GM12875 (cell line): Measurements from ENCODE around the gene RASGEF1B.
A peak's percentile ranks its signal among the peaks of the same experiment; 100 is the strongest.

ENCODE experiments used
- H3K4me3 ChIP-seq: one replicate; pipeline ENCODE4 v1.5.1; 2011; ENCODE audit warnings: low read depth, low read length, control low read depth
- TF ChIP-seq, protein P1 (sequence below): IDR thresholded peaks from 2 replicates; pipeline ENCODE4 v1.5.1; 2011; ENCODE audit warnings: low read depth, mild to moderate bottlenecking, control low read depth, inconsistent platforms, low read length, moderate library complexity, borderline replicate concordance; ENCODE audit not compliant: insufficient read depth

Gene RASGEF1B

DNA sequence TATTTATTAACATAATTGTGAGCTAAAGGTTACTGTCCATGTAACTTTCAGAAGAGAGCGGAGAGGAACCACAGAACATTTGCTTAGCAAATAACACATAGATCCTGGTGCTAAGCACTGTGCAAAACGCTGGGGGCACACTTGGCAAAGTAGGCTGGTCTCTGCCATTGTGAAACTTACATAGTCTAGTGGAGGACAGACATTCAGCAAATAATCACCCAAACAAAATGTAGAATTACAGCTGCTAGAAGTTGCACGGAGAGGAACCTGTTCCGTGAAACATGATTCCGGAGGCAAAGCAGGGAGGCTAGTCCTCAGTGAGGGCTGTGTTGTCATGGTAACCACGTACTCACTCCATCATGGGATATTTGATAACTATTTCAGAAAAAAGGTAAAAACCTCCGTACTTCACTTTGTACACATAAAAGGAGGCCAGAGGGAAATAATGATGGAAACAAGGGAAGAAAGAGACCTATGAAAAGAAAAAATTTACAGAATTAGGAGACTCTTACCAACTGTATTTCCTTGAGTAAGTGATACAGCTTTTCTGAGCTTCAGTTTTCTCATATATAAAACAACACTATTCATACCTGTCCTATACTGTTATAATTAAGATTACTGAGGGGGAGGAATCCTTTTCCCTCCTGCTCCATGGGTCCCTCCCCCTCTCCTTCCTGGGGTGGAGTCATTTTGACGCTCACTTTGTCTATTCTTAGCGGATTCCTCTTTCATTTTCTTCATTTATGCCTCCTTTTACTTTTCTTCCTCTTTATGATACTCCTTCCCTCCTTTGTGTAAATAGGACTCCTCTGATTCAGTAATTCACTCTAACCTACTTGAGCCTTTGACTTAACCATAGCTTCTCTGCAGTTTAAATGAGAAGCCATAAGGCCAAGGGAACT is 825 bp upstream of the RASGEF1B start:
- TF ChIP-seq, protein P1, sequence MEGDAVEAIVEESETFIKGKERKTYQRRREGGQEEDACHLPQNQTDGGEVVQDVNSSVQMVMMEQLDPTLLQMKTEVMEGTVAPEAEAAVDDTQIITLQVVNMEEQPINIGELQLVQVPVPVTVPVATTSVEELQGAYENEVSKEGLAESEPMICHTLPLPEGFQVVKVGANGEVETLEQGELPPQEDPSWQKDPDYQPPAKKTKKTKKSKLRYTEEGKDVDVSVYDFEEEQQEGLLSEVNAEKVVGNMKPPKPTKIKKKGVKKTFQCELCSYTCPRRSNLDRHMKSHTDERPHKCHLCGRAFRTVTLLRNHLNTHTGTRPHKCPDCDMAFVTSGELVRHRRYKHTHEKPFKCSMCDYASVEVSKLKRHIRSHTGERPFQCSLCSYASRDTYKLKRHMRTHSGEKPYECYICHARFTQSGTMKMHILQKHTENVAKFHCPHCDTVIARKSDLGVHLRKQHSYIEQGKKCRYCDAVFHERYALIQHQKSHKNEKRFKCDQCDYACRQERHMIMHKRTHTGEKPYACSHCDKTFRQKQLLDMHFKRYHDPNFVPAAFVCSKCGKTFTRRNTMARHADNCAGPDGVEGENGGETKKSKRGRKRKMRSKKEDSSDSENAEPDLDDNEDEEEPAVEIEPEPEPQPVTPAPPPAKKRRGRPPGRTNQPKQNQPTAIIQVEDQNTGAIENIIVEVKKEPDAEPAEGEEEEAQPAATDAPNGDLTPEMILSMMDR: peak; percentile 51; the same call in 1 of the 2 replicates
- H3K4me3 ChIP-seq: peak overlapping the region; percentile 79

DNA sequence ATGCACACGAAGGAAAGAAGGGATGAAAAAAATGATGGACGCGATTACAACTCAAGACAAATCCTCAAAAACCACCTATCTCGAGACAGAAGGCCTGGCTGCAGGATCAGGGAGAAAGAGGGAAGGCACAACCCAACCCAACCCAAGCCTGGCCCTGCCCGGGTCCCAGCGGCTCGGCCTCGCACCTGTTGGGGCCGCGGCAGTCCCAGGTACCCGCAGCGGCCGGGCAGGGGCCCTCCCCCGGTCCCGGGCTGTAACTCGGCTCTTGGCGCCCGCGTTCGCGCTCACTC is 464 bp downstream of the RASGEF1B start:
- TF ChIP-seq, protein P1: no peak
- peak overlapping the region; percentile 79 for H3K4me3 ChIP-seq

DNA sequence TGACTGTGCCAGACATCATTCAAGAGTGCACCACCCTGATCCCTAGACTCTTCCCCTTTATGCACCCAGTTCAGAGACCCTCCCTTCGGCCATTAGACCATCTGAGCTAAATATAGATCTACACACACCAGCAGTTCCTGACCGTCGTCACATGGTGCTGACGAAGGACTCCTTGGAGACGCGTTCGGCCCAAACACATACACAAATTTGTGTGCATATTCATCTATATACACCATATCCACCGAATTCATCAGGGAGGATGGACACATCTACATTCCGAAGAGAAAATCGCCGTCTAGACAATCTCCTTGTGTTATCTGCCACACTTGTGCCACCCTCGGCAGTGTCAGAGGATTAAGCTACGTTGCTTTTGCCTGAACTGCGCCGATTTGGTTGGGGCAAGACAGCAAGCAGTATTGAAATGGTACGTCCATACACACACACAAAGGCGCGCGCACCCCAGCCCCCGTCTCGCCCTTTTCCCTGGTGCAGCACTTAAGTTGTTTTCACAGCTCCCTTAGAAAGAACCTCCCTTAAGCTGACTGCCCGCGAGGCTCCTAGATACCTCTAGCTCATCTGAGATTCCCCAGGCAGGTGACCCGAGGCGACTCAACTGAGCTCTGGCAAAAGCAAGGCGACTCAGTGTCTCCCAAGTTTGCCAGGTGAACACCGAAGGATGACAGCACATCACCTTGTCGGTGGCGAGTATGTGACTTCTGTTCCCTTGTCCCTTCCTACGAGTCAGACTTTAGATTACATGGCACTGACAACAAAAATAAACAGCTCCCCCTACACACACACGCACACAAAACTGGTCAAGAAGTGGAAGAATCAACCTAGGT is 1.0 kb downstream of the RASGEF1B start:
- peak overlapping the region; percentile 79 for H3K4me3 ChIP-seq
- TF ChIP-seq, protein P1: no peak

DNA sequence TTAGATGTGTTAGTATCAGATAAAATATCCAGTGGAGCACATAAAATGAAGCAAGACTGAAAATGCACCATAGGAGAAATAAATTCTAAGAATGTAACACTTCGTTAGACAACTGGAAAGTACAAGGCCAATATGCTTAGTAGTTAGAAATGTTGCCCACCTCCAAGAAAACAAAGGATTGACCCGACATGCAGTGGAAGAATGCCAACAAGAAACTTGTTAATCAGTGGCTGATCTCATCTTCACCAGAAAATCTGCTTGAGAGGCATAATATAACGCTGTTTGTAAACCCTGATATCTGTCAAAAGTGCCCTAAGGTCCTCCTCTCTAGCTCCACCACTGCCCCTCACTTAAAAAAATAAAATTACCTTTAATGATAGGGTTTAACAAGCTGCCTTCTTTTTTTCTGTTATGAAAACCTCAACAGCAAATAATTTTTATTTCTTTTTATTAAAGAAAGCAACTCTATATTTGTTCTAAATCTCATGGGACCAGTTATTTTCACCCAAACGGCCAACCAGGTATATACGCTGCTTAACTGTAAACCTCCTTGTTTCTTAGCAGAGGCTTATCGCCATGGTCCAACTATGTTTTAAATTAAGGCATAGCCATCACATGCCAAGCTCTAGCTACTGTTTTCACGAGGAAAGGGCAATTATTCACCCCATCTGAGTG is 1.8 kb downstream of the RASGEF1B start:
- TF ChIP-seq, protein P1: no peak
- no peak overlapping the region for H3K4me3 ChIP-seq

DNA sequence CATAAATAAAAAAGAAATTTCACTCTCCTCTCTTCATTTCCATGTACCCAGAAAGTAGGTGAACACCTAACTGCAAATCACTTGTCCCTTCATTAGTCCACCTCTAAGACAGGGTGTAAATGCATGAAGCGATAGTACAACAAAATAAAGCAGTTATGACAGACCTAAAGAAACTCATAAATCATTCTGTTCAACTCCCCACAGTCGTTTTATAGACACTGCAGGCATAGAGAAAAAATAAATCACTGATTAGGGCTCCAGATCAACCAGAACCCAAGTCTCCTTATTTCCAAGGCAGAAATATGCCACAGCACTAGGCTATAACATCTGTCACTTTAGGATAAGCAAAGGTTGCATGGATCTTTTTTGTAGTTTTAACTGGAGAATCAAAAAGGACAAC is 3.0 kb downstream of the RASGEF1B start:
- H3K4me3 ChIP-seq: no peak overlapping the region
- TF ChIP-seq, protein P1: no peak

DNA sequence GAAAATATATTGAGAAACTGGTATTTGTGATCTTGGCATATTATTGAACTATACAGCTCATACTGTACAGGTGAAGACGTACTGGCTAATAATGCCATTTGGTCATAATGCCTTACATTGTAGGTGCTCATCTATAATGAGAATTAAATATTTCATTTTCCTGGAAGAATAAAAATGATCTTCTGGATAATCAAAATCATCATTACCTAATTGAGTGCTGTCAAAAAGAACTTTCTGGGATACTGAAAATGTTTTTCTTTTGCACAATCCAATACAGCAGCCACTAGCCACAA is 4.1 kb downstream of the RASGEF1B start:
- H3K4me3 ChIP-seq: no peak overlapping the region
- TF ChIP-seq, protein P1: no peak
